ENCODE data around the gene SEL1L.

- TF ChIP-seq MXI1 (conservative IDR thresholded peaks at IDR 0.05; ENCODE audit: poor library complexity, severe bottlenecking), result no peak
- no peak for TF ChIP-seq CTCF (IDR thresholded peaks at IDR 0.05; ENCODE audit: poor library complexity, severe bottlenecking)
- TF ChIP-seq POLR2AphosphoS5 (IDR thresholded peaks at IDR 0.05), result no peak
Measured at GRCh38 chr14:81433378-81433777, 100.3 kb downstream of the SEL1L start.
